Measurements from ENCODE around the gene SOBP. TPM values are rescaled to one million over a fixed set of nuclear protein-coding genes. Genes with fewer than 3 reads are reported as not detected.

SOBP gene
- total and polyA plus RNA-seq, 2 experiments from 2014 or later: 1.5 to 3.0 TPM

DNA sequence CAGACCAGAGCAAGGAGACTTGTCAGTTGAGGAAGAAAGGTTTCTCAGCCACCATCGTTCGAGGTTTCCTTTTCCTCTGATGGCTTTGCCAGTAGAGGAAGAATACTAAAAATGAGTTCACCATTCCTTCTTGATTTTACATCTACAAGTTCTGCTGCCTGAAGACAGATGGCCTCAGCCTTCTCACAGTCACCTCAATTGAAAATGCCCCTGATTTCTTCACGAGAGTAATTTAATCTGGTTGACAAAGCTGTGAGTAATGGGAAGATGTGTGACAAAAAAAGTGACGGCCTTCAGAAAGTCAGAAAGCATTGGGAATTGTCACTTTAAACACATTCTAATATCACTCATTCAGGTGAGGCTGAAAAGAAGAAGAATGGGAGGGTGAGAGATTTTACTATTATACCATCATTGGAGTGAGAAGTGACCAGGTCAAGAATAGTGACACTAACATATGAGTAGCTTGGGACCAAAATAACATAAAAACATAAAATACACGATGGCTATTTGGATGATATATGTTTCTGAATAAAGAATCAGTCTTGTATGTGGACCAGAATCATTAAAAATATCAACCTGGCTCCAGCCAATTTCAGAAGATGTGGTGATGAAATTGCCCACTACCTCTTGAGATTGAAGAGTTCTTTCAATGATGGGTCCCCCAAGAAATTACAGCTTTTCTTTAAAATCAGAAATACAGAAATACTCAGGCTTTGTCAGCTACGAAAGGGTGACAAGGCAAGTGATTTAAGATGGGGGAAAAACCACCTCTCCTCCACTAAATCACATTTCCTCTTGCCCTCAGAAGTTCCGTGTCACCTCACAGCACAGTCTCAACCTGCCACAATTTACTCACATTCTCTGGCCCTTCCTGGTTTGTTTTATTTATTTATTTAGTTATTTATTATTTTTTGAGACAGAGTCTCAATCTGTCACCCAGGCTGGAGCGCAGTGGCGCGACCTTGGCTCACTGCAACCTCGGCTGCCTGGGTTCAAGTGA is 147.7 kb downstream of the SOBP start (continued):
- TF ChIP-seq, protein P1, sequence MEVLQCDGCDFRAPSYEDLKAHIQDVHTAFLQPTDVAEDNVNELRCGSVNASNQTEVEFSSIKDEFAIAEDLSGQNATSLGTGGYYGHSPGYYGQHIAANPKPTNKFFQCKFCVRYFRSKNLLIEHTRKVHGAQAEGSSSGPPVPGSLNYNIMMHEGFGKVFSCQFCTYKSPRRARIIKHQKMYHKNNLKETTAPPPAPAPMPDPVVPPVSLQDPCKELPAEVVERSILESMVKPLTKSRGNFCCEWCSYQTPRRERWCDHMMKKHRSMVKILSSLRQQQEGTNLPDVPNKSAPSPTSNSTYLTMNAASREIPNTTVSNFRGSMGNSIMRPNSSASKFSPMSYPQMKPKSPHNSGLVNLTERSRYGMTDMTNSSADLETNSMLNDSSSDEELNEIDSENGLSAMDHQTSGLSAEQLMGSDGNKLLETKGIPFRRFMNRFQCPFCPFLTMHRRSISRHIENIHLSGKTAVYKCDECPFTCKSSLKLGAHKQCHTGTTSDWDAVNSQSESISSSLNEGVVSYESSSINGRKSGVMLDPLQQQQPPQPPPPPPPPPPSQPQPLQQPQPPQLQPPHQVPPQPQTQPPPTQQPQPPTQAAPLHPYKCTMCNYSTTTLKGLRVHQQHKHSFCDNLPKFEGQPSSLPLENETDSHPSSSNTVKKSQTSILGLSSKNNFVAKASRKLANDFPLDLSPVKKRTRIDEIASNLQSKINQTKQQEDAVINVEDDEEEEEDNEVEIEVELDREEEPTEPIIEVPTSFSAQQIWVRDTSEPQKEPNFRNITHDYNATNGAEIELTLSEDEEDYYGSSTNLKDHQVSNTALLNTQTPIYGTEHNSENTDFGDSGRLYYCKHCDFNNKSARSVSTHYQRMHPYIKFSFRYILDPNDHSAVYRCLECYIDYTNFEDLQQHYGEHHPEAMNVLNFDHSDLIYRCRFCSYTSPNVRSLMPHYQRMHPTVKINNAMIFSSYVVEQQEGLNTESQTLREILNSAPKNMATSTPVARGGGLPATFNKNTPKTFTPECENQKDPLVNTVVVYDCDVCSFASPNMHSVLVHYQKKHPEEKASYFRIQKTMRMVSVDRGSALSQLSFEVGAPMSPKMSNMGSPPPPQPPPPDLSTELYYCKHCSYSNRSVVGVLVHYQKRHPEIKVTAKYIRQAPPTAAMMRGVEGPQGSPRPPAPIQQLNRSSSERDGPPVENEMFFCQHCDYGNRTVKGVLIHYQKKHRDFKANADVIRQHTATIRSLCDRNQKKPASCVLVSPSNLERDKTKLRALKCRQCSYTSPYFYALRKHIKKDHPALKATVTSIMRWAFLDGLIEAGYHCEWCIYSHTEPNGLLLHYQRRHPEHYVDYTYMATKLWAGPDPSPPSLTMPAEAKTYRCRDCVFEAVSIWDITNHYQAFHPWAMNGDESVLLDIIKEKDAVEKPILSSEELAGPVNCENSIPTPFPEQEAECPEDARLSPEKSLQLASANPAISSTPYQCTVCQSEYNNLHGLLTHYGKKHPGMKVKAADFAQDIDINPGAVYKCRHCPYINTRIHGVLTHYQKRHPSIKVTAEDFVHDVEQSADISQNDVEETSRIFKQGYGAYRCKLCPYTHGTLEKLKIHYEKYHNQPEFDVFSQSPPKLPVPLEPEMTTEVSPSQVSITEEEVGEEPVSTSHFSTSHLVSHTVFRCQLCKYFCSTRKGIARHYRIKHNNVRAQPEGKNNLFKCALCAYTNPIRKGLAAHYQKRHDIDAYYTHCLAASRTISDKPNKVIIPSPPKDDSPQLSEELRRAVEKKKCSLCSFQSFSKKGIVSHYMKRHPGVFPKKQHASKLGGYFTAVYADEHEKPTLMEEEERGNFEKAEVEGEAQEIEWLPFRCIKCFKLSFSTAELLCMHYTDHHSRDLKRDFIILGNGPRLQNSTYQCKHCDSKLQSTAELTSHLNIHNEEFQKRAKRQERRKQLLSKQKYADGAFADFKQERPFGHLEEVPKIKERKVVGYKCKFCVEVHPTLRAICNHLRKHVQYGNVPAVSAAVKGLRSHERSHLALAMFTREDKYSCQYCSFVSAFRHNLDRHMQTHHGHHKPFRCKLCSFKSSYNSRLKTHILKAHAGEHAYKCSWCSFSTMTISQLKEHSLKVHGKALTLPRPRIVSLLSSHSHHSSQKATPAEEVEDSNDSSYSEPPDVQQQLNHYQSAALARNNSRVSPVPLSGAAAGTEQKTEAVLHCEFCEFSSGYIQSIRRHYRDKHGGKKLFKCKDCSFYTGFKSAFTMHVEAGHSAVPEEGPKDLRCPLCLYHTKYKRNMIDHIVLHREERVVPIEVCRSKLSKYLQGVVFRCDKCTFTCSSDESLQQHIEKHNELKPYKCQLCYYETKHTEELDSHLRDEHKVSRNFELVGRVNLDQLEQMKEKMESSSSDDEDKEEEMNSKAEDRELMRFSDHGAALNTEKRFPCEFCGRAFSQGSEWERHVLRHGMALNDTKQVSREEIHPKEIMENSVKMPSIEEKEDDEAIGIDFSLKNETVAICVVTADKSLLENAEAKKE (CRISPR knock-in tag; IDR thresholded peaks at IDR 0.05): no peak
- TF ChIP-seq STAT1 (IDR thresholded peaks at IDR 0.05; ENCODE audit: unreplicated experiment): no peak
- no peak for TF ChIP-seq ZNF114 (CRISPR knock-in tag; IDR thresholded peaks at IDR 0.05)
- TF ChIP-seq EZH2 (IDR thresholded peaks at IDR 0.05; ENCODE audit: low read depth, unreplicated experiment): no peak

DNA sequence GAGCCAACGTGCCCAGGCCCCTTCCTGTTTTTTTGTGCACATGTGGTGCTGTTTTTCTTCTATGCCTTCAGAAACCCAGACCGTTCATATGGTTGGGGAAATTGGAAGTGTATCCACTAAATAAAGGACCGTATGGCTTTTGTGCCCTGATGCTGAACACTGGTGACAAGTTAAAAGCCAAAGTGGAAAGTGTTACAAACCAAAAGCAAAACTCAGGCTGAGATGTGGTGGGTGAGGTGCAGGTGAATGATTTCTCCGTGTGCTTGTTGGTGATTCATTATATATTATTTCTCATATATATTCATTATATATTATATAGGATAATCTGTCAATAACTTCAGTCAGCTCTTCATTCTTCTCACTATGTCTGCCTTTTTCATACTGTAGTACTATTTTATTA is 148.6 kb downstream of the SOBP start:
- Histone ChIP-seq H3K36me3 (ENCODE audit: insufficient read depth) (no peaks in the 10 kb centered on the region), H3K4me2 (no peak overlapping the region), H3K9me2 (ENCODE audit: insufficient read depth) (no peaks in the 10 kb centered on the region), H4K20me1 (replicated peaks; ENCODE audit: insufficient read depth) (no peaks in the 10 kb centered on the region), H3K79me2 (replicated peaks; ENCODE audit: insufficient read depth) (no peaks in the 10 kb centered on the region), H3K27ac (ENCODE audit: low read depth) (no peak overlapping the region), H3K27me3 (ENCODE audit: insufficient read depth) (peaks cover 24% of the 10 kb centered on the region), H3K4me1 (ENCODE audit: insufficient read depth) (peaks cover 5% of the 10 kb centered on the region), H3K4me3 (no peak overlapping the region), H3F3A (replicated peaks; ENCODE audit: low read depth) (peaks cover 12% of the 10 kb centered on the region; the same call in 1 of the 2 replicates), H2AFZ (no peak overlapping the region)
- H3K9me3 Mint-ChIP-seq: no peaks in the 10 kb centered on the region
- no peak overlapping the region for H3K4me3 Mint-ChIP-seq
- H3K27ac Mint-ChIP-seq: no peak overlapping the region
- H3K4me1 Mint-ChIP-seq: peaks cover 11% of the 10 kb centered on the region
- DNase-seq (ENCODE audit: low spot score) (no peak), ATAC-seq (no peak)
- no peaks in the 10 kb centered on the region for H3K36me3 Mint-ChIP-seq (ENCODE audit: low read depth)
- H3K27me3 Mint-ChIP-seq (ENCODE audit: insufficient read depth, low read depth, poor library complexity): peaks cover 19% of the 10 kb centered on the region
- TF ChIP-seq NANOG (IDR thresholded peaks at IDR 0.05; ENCODE audit: borderline replicate concordance) (no peak), CREB1 (CRISPR knock-in tag; IDR thresholded peaks at IDR 0.05; ENCODE audit: low read depth) (no peak)
- TF ChIP-seq, protein P1 (CRISPR knock-in tag; IDR thresholded peaks at IDR 0.05): no peak
- TF ChIP-seq, protein P2, sequence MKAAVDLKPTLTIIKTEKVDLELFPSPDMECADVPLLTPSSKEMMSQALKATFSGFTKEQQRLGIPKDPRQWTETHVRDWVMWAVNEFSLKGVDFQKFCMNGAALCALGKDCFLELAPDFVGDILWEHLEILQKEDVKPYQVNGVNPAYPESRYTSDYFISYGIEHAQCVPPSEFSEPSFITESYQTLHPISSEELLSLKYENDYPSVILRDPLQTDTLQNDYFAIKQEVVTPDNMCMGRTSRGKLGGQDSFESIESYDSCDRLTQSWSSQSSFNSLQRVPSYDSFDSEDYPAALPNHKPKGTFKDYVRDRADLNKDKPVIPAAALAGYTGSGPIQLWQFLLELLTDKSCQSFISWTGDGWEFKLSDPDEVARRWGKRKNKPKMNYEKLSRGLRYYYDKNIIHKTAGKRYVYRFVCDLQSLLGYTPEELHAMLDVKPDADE (IDR thresholded peaks at IDR 0.05): no peak
